Sigmoid colon (tissue), 4 donors: Measurements from ENCODE around the gene DGKE.

Experiments
- EP300 ChIP-seq, 4 donors: sonication (generic); formaldehyde crosslinking; IDR thresholded peaks; one replicate each; pipeline ENCODE4 v1.6.1; 2017; ENCODE audit warnings: antibody characterized with exemption in 4 of 4
- POLR2A ChIP-seq, 2 donors: fragments of 450-650 bp; IDR thresholded peaks; one replicate each; pipeline ENCODE4 v1.6.1; 2016; ENCODE audit warnings: antibody characterized with exemption in 2 of 2, mild to moderate bottlenecking in 2 of 2, moderate library complexity in 2 of 2
- POLR2AphosphoS5 ChIP-seq, 4 donors: sonication (generic); formaldehyde crosslinking; IDR thresholded peaks; one replicate each; pipeline ENCODE4 v1.6.1; 2017; ENCODE audit warnings: antibody characterized with exemption in 4 of 4
- TF ChIP-seq, protein P1 (sequence below), 4 experiments: fragments of 450-650 bp in 3 of 4; fragments of 200-600 bp in 1 of 4; IDR thresholded peaks; one replicate each; pipeline ENCODE4 v1.5.1; 2016 to 2019; ENCODE audit warnings: antibody characterized with exemption in 4 of 4, mild to moderate bottlenecking in 3 of 4, moderate library complexity in 2 of 4

DNA sequence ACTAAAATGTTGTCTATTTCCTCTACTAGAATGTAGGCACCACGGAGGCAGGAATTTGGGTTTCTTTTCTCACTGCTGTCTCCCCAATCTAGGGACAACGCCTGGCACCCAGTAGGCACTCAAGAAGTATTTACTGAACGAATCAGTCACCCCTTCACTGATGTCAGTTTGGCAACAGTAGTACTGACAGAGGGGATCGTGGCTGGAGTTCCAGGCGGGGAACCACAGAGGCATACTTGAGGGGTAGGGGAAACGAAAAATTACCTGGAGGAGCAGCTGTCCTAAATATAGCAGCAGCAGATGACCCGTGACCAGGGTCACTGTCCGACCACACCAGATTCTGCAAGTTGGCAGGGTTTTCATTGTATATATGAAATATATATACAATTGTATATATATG is 46.6 kb downstream of the DGKE start:
- TF ChIP-seq, protein P1, sequence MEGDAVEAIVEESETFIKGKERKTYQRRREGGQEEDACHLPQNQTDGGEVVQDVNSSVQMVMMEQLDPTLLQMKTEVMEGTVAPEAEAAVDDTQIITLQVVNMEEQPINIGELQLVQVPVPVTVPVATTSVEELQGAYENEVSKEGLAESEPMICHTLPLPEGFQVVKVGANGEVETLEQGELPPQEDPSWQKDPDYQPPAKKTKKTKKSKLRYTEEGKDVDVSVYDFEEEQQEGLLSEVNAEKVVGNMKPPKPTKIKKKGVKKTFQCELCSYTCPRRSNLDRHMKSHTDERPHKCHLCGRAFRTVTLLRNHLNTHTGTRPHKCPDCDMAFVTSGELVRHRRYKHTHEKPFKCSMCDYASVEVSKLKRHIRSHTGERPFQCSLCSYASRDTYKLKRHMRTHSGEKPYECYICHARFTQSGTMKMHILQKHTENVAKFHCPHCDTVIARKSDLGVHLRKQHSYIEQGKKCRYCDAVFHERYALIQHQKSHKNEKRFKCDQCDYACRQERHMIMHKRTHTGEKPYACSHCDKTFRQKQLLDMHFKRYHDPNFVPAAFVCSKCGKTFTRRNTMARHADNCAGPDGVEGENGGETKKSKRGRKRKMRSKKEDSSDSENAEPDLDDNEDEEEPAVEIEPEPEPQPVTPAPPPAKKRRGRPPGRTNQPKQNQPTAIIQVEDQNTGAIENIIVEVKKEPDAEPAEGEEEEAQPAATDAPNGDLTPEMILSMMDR (IDR thresholded peaks at IDR 0.05), result no peak
- TF ChIP-seq POLR2AphosphoS5 (IDR thresholded peaks at IDR 0.05) (no peak), EP300 (IDR thresholded peaks at IDR 0.05) (no peak), POLR2A (IDR thresholded peaks at IDR 0.05) (no peak)
